HEK293 (cell line): Measurements from ENCODE around the gene MMUT.

Source experiments
- CTCF ChIA-PET: fragments of 350-600 bp; formaldehyde crosslinking; extraction: SDS; loops from one replicate; lab custom pipeline; 2021; ENCODE audit warnings: antibody characterized with exemption; lab: Yijun Ruan, JAX
- POLR2A ChIA-PET: fragments of 300-600 bp; formaldehyde crosslinking; extraction: SDS; loops from one replicate; lab custom pipeline; 2020; ENCODE audit warnings: antibody characterized with exemption, inconsistent platforms; lab: Yijun Ruan, JAX
- H3K27ac ChIP-seq: fragments of 200-500 bp; sonication (Bioruptor generic); 2 replicates; pipeline ENCODE4 v1.5.1; 2014; ENCODE audit warnings: low read depth, low read length, control low read depth, inconsistent platforms; ENCODE audit errors: extremely low read depth
- H3K36me3 ChIP-seq, 2 experiments: fragments of 200-500 bp in 1 of 2; sonication (Bioruptor generic) in 1 of 2; 1 replicate in 1 of 2; 2 replicates in 1 of 2; pipeline ENCODE4 v1.5.1; 2014 to 2017; ENCODE audit warnings: inconsistent platforms in 2 of 2, low read length in 2 of 2; ENCODE audit not compliant: control insufficient read depth in 2 of 2, insufficient read depth in 1 of 2
- H3K4me1 ChIP-seq: fragments of 200-500 bp; sonication (Bioruptor generic); 2 replicates; pipeline ENCODE4 v1.5.1; 2014; ENCODE audit warnings: mild to moderate bottlenecking, low read length, inconsistent platforms; ENCODE audit not compliant: control insufficient read depth, insufficient read depth
- H3K4me3 ChIP-seq: 2 replicates; pipeline ENCODE4 v1.5.1; 2011; ENCODE audit warnings: low read depth, mild to moderate bottlenecking, control low read depth, low read length, moderate library complexity
- H3K9me3 ChIP-seq: fragments of 200-500 bp; sonication (Bioruptor generic); 2 replicates; pipeline ENCODE4 v1.5.1; 2014; ENCODE audit warnings: low read depth, low read length, inconsistent platforms; ENCODE audit not compliant: control insufficient read depth, insufficient read depth
- AEBP2 ChIP-seq: fragments of 450-650 bp; formaldehyde crosslinking; IDR thresholded peaks from 2 replicates; pipeline ENCODE4 v1.5.1; 2016; ENCODE audit warnings: missing biosample characterization, missing genetic modification characterization, borderline replicate concordance
- ATF2 ChIP-seq: fragments of 450-650 bp; formaldehyde crosslinking; IDR thresholded peaks from 2 replicates; pipeline ENCODE4 v1.5.1; 2016; ENCODE audit warnings: missing biosample characterization, missing genetic modification characterization, low read depth
- BCL6B ChIP-seq: fragments of 450-650 bp; formaldehyde crosslinking; IDR thresholded peaks from 2 replicates; pipeline ENCODE4 v1.5.1; 2017; ENCODE audit warnings: missing biosample characterization, missing genetic modification characterization
- HOXD13 ChIP-seq: sonication (generic); formaldehyde crosslinking; IDR thresholded peaks from 2 replicates; pipeline ENCODE4 v1.8.0; 2022; ENCODE audit warnings: missing genetic modification reagents, borderline replicate concordance
- IKZF3 ChIP-seq: fragments of 450-650 bp; IDR thresholded peaks from 2 replicates; pipeline ENCODE4 v1.5.0; 2018; ENCODE audit warnings: missing biosample characterization, mild to moderate bottlenecking, missing genetic modification characterization, moderate library complexity
- OVOL3 ChIP-seq: fragments of 450-650 bp; formaldehyde crosslinking; IDR thresholded peaks from 2 replicates; pipeline ENCODE4 v1.5.1; 2016; ENCODE audit warnings: missing biosample characterization, missing genetic modification characterization
- REST ChIP-seq: fragments of 450-650 bp; formaldehyde crosslinking; IDR thresholded peaks from 2 replicates; pipeline ENCODE4 v1.5.1; 2016; ENCODE audit warnings: missing biosample characterization, missing genetic modification characterization
- TSHZ1 ChIP-seq: fragments of 450-650 bp; formaldehyde crosslinking; IDR thresholded peaks from 2 replicates; pipeline ENCODE4 v1.5.1; 2016; ENCODE audit warnings: missing biosample characterization, missing genetic modification characterization, borderline replicate concordance
- ZBTB17 ChIP-seq: fragments of 450-650 bp; formaldehyde crosslinking; IDR thresholded peaks from 2 replicates; pipeline ENCODE4 v1.5.1; 2016; ENCODE audit warnings: missing biosample characterization, missing genetic modification characterization
- ZBTB21 ChIP-seq: fragments of 450-650 bp; formaldehyde crosslinking; IDR thresholded peaks from 2 replicates; pipeline ENCODE4 v1.5.1; 2017; ENCODE audit warnings: missing biosample characterization, missing genetic modification characterization
- ZNF10 ChIP-seq: fragments of 450-650 bp; formaldehyde crosslinking; IDR thresholded peaks from 2 replicates; pipeline ENCODE4 v1.5.1; 2017; ENCODE audit warnings: missing biosample characterization, missing genetic modification characterization
- ZNF112 ChIP-seq: fragments of 450-650 bp; formaldehyde crosslinking; IDR thresholded peaks from 2 replicates; pipeline ENCODE4 v1.5.0; 2017; ENCODE audit warnings: missing biosample characterization, missing genetic modification characterization
- ZNF133 ChIP-seq: fragments of 450-650 bp; formaldehyde crosslinking; IDR thresholded peaks from 2 replicates; pipeline ENCODE4 v1.5.1; 2016; ENCODE audit warnings: missing biosample characterization, missing genetic modification characterization
- ZNF26 ChIP-seq: fragments of 450-650 bp; formaldehyde crosslinking; IDR thresholded peaks from 2 replicates; pipeline ENCODE4 v1.5.1; 2016; ENCODE audit warnings: missing biosample characterization, missing genetic modification characterization
- ZNF274 ChIP-seq, 2 experiments: fragments of 200-500 bp in 1 of 2; fragments of 450-650 bp in 1 of 2; sonication (Bioruptor generic) in 1 of 2; formaldehyde crosslinking in 1 of 2; IDR thresholded peaks; 2 replicates each; pipeline versions ENCODE4 v1.5.1 to v1.6.1; 2014 to 2016; ENCODE audit warnings: borderline replicate concordance in 1 of 2, inconsistent platforms in 1 of 2, low read length in 1 of 2, missing biosample characterization in 1 of 2, missing genetic modification characterization in 1 of 2
- ZNF335 ChIP-seq: fragments of 450-650 bp; formaldehyde crosslinking; conservative IDR thresholded peaks from 2 replicates; pipeline ENCODE4 v1.5.1; 2016; ENCODE audit warnings: missing biosample characterization, missing genetic modification characterization
- ZNF366 ChIP-seq: fragments of 450-650 bp; formaldehyde crosslinking; conservative IDR thresholded peaks from 2 replicates; pipeline ENCODE4 v1.5.1; 2016; ENCODE audit warnings: missing biosample characterization, missing genetic modification characterization
- ZNF580 ChIP-seq: fragments of 450-650 bp; formaldehyde crosslinking; IDR thresholded peaks from 2 replicates; pipeline ENCODE4 v1.5.1; 2016; ENCODE audit warnings: missing biosample characterization, missing genetic modification characterization
- ZNF585B ChIP-seq: fragments of 450-650 bp; formaldehyde crosslinking; IDR thresholded peaks from 2 replicates; pipeline ENCODE4 v1.5.1; 2016; ENCODE audit warnings: missing biosample characterization, missing genetic modification characterization
- ZNF654 ChIP-seq: fragments of 450-650 bp; formaldehyde crosslinking; IDR thresholded peaks from 2 replicates; pipeline ENCODE4 v1.5.1; 2016; ENCODE audit warnings: low read depth, missing biosample characterization, missing genetic modification characterization
- ZNF664 ChIP-seq: fragments of 450-650 bp; formaldehyde crosslinking; IDR thresholded peaks from 2 replicates; pipeline ENCODE4 v1.5.1; 2016; ENCODE audit warnings: missing biosample characterization, missing genetic modification characterization
- ZNF785 ChIP-seq: fragments of 450-650 bp; formaldehyde crosslinking; IDR thresholded peaks from 2 replicates; pipeline ENCODE4 v1.5.1; 2016; ENCODE audit warnings: missing biosample characterization, missing genetic modification characterization

MMUT gene

GRCh38 chr6:49499126-49499525, 36.1 kb upstream of the MMUT start (continued):
- no peak for TF ChIP-seq AEBP2 (tag by site-specific recombination)
- TF ChIP-seq ZNF366, result no peak
- TF ChIP-seq BCL6B (tag by site-specific recombination), result no peak
- no peak for TF ChIP-seq ZNF26 (tag by site-specific recombination)
- no peak for TF ChIP-seq ZBTB17 (tag by site-specific recombination)
- no peak for TF ChIP-seq OVOL3 (tag by site-specific recombination)
- no peak for TF ChIP-seq IKZF3
- no peak for TF ChIP-seq ZNF112 (tag by site-specific recombination)
- no peak for TF ChIP-seq ZNF785 (tag by site-specific recombination)
- no peak for TF ChIP-seq ZNF10 (tag by site-specific recombination)
- TF ChIP-seq TSHZ1, result no peak
- no peak for TF ChIP-seq ZNF664
- TF ChIP-seq ZNF335 (tag by site-specific recombination), result no peak
- no peak for TF ChIP-seq ZNF274 (IDR thresholded peaks at IDR 0.05; ENCODE audit: low read length)
- TF ChIP-seq ZNF274 (tag by site-specific recombination; IDR thresholded peaks at IDR 0.05; ENCODE audit: borderline replicate concordance), result no peak
- TF ChIP-seq ZNF133, result no peak
- no peak for TF ChIP-seq ZNF654 (tag by site-specific recombination)

- no peaks in the 10 kb centered on the region for H3K4me1 ChIP-seq
- no peak overlapping the region for H3K27ac ChIP-seq
- H3K4me3 ChIP-seq, result no peak overlapping the region
- H3K36me3 ChIP-seq, result peaks cover 0 to 19% of the 10 kb centered on the region in 2 experiments; a peak in 2 of 3 replicates
- H3K9me3 ChIP-seq, result no peaks in the 10 kb centered on the region
- ChIA-PET POLR2A (interaction anchor here (0.6 kb wide), 1 partner anchor 19 kb away, joined by 3 read pairs; no protein-coding TSS in a partner anchor), CTCF (interaction anchor here (1.0 to 1.1 kb wide), 3 partner anchors 13 to 110 kb away, joined by 3 to 4 read pairs (median 4); no protein-coding TSS in a partner anchor)
- TF ChIP-seq REST (tag by site-specific recombination), result no peak
- TF ChIP-seq ZBTB21, result no peak
- TF ChIP-seq ZNF585B (tag by site-specific recombination), result no peak
- TF ChIP-seq ATF2 (tag by site-specific recombination), result no peak
- no peak for TF ChIP-seq ZBTB17 (tag by site-specific recombination)
- no peak for TF ChIP-seq ZNF580 (tag by site-specific recombination)
- TF ChIP-seq HOXD13 (CRISPR knock-in tag), result no peak
Observed at GRCh38 chr6:49497304-49497703, 34.3 kb upstream of the MMUT start.
